H1 (cell line): Measurements from ENCODE around the gene GCSH. TPM values are rescaled to one million over a fixed set of nuclear protein-coding genes. Genes with fewer than 3 reads are reported as not detected.

Experiments used
- CTCF ChIA-PET: fragments of 300-600 bp; sonication (Branson Sonifier 250); formaldehyde crosslinking; loops from one replicate; lab custom pipeline; 2021; ENCODE audit not compliant: partially characterized antibody; lab: Charles Lee
- POLR2A ChIA-PET: fragments of 300-600 bp; sonication (Branson Sonifier 250); formaldehyde crosslinking; loops from one replicate; lab custom pipeline; 2021; ENCODE audit warnings: inconsistent platforms; ENCODE audit not compliant: partially characterized antibody; lab: Charles Lee
- DNase-seq, 2 experiments: peaks; one replicate each; pipeline versions ENCODE4 v3.0.0 to v3.0.0-alpha.2; 2010 to 2022; ENCODE audit warnings: low spot score in 2 of 2, low read depth in 1 of 2, mixed read lengths in 1 of 2
- FAIRE-seq: peaks from 2 replicates; lab custom pipeline; 2011; peaks lifted over from hg19 to GRCh38; lab: Jason Lieb, UNC
- H2AFZ ChIP-seq: 2 replicates; pipeline ENCODE4 v1.8.1; 2012; ENCODE audit warnings: low read length, inconsistent platforms
- H2AK5ac ChIP-seq: 2 replicates; pipeline ENCODE4 v1.6.1; 2013; ENCODE audit warnings: low read depth, low read length
- H2BK120ac ChIP-seq: replicated peaks from 2 replicates; pipeline ENCODE3; 2013; ENCODE audit warnings: low read depth, low read length, inconsistent platforms
- H2BK12ac ChIP-seq: 2 replicates; pipeline ENCODE4 v1.6.1; 2013; ENCODE audit warnings: low read depth, low read length
- H2BK15ac ChIP-seq: 2 replicates; pipeline ENCODE4 v1.6.1; 2013; ENCODE audit warnings: low read length
- H2BK20ac ChIP-seq: 2 replicates; pipeline ENCODE4 v1.6.1; 2013; ENCODE audit warnings: low read length
- H2BK5ac ChIP-seq: 2 replicates; pipeline ENCODE4 v1.6.1; 2013; ENCODE audit warnings: low read depth, low read length
- H3K14ac ChIP-seq: 2 replicates; pipeline ENCODE4 v1.6.1; 2013; ENCODE audit warnings: inconsistent platforms; ENCODE audit not compliant: insufficient read length
- H3K18ac ChIP-seq: 2 replicates; pipeline ENCODE4 v1.6.1; 2013; ENCODE audit warnings: low read length; ENCODE audit errors: extremely low read depth
- H3K23ac ChIP-seq: 2 replicates; pipeline ENCODE4 v1.6.1; 2013; ENCODE audit warnings: inconsistent platforms; ENCODE audit not compliant: insufficient read length
- H3K23me2 ChIP-seq: 2 replicates; pipeline ENCODE4 v1.6.1; 2013; ENCODE audit warnings: low read depth, low read length
- H3K27ac ChIP-seq: 2 replicates; pipeline ENCODE4 v1.6.1; 2011; ENCODE audit warnings: low read depth, low read length, inconsistent platforms
- H3K27me3 ChIP-seq, 4 experiments: replicated peaks in 1 of 4; 1 replicate in 1 of 4; 2 replicates in 3 of 4; pipeline versions ENCODE4 v1.6.1 to v1.8.1; 2011 to 2013; ENCODE audit warnings: low read length in 3 of 4, mild to moderate bottlenecking in 3 of 4, inconsistent platforms in 2 of 4, mixed read lengths in 2 of 4, moderate library complexity in 1 of 4; ENCODE audit not compliant: control insufficient read depth in 3 of 4, insufficient read depth in 3 of 4; ENCODE audit errors: extremely low read depth in 1 of 4
- H3K36me3 ChIP-seq, 4 experiments: 2 replicates each; pipeline versions ENCODE4 v1.6.1 to v1.8.1; 2011 to 2013; ENCODE audit warnings: mild to moderate bottlenecking in 4 of 4, low read length in 3 of 4, moderate library complexity in 2 of 4, control low read depth in 1 of 4, inconsistent platforms in 1 of 4; ENCODE audit not compliant: insufficient read depth in 4 of 4, control insufficient read depth in 2 of 4
- H3K4ac ChIP-seq: replicated peaks from 2 replicates; pipeline ENCODE3; 2013; ENCODE audit warnings: low read length, low read depth, mixed read lengths, inconsistent platforms; ENCODE audit not compliant: insufficient read length
- H3K4me1 ChIP-seq, 4 experiments: replicated peaks in 1 of 4; 1 replicate in 1 of 4; 2 replicates in 3 of 4; pipeline versions ENCODE4 v1.6.1 to v1.8.1; 2011 to 2013; ENCODE audit warnings: low read length in 3 of 4, inconsistent platforms in 2 of 4, mixed read lengths in 1 of 4; ENCODE audit not compliant: insufficient read depth in 4 of 4, control insufficient read depth in 3 of 4
- H3K4me2 ChIP-seq, 2 experiments: 2 replicates each; pipeline versions ENCODE4 v1.6.1 to v1.8.1; 2011 to 2013; ENCODE audit warnings: low read depth in 2 of 2, low read length in 2 of 2, control low read depth in 1 of 2, inconsistent platforms in 1 of 2, mild to moderate bottlenecking in 1 of 2; ENCODE audit not compliant: insufficient read depth in 1 of 2
- H3K4me3 ChIP-seq, 4 experiments: fragments of 200-600, 300-600 bp in 1 of 4; sonication (generic), shearing (Covaris generic), sonication (Bioruptor Twin) in 1 of 4; 2 replicates each; pipeline versions ENCODE4 v1.5.1 to v1.8.1; 2011 to 2016; ENCODE audit warnings: low read length in 4 of 4, low read depth in 3 of 4, control low read depth in 2 of 4, inconsistent platforms in 2 of 4, mild to moderate bottlenecking in 2 of 4, mixed read lengths in 1 of 4, moderate library complexity in 1 of 4; ENCODE audit not compliant: insufficient read depth in 2 of 4; ENCODE audit errors: extremely low read depth in 1 of 4
- H3K56ac ChIP-seq: replicated peaks from 2 replicates; pipeline ENCODE3; 2013; ENCODE audit warnings: low read depth, mild to moderate bottlenecking, mixed read lengths, low read length, inconsistent platforms; ENCODE audit not compliant: insufficient read length
- H3K79me1 ChIP-seq: 2 replicates; pipeline ENCODE4 v1.6.1; 2013; ENCODE audit warnings: low read depth, low read length, control low read depth
- H3K79me2 ChIP-seq, 2 experiments: 2 replicates each; pipeline versions ENCODE4 v1.6.1 to v1.8.1; 2012 to 2013; ENCODE audit warnings: low read length in 2 of 2, mild to moderate bottlenecking in 2 of 2, inconsistent platforms in 1 of 2; ENCODE audit not compliant: insufficient read depth in 2 of 2, control insufficient read depth in 1 of 2
- H3K9ac ChIP-seq, 4 experiments: replicated peaks in 1 of 4; 1 replicate in 1 of 4; 2 replicates in 3 of 4; pipeline versions ENCODE4 v1.6.1 to v1.8.1; 2011 to 2013; ENCODE audit warnings: low read depth in 3 of 4, low read length in 3 of 4, control low read depth in 2 of 4, mild to moderate bottlenecking in 2 of 4, moderate library complexity in 2 of 4, inconsistent platforms in 1 of 4; ENCODE audit errors: extremely low read depth in 1 of 4
- H3K9me3 ChIP-seq, 2 experiments: 2 replicates each; pipeline versions ENCODE4 v1.6.1 to v1.8.1; 2012 to 2013; ENCODE audit warnings: mild to moderate bottlenecking in 2 of 2, moderate library complexity in 2 of 2, control low read depth in 1 of 2, inconsistent platforms in 1 of 2, low read depth in 1 of 2, low read length in 1 of 2, mixed read lengths in 1 of 2; ENCODE audit not compliant: insufficient read depth in 2 of 2
- H4K20me1 ChIP-seq, 2 experiments: replicated peaks in 1 of 2; 2 replicates each; pipeline versions ENCODE3 to v1.8.1; 2011 to 2013; ENCODE audit warnings: inconsistent platforms in 2 of 2, low read length in 2 of 2, mild to moderate bottlenecking in 1 of 2; ENCODE audit not compliant: insufficient read depth in 2 of 2, control insufficient read depth in 1 of 2
- H4K5ac ChIP-seq: 2 replicates; pipeline ENCODE4 v1.6.1; 2013; ENCODE audit warnings: low read length, low read depth, mixed read lengths, inconsistent platforms; ENCODE audit not compliant: insufficient read length
- H4K8ac ChIP-seq: 2 replicates; pipeline ENCODE4 v1.8.0; 2013; ENCODE audit warnings: mild to moderate bottlenecking, moderate library complexity, low read length, inconsistent platforms; ENCODE audit not compliant: insufficient read depth; ENCODE audit errors: extremely low read depth
- H4K91ac ChIP-seq: replicated peaks from 2 replicates; pipeline ENCODE3; 2013; ENCODE audit warnings: low read length, mixed read lengths, inconsistent platforms; ENCODE audit not compliant: insufficient read length
- CHD1 ChIP-seq: IDR thresholded peaks from 2 replicates; pipeline ENCODE4 v1.6.1; 2012; ENCODE audit warnings: low read depth, low read length, improper control_type of control experiment
- CREB1 ChIP-seq: IDR thresholded peaks from 2 replicates; pipeline ENCODE4 v1.6.1; 2012; ENCODE audit warnings: inconsistent platforms
- EP300 ChIP-seq, 2 experiments: IDR thresholded peaks; 1 replicate in 1 of 2; 2 replicates in 1 of 2; pipeline ENCODE4 v1.6.1; 2011 to 2012; ENCODE audit warnings: low read depth in 2 of 2, low read length in 2 of 2, mild to moderate bottlenecking in 2 of 2, borderline replicate concordance in 1 of 2, inconsistent platforms in 1 of 2, moderate library complexity in 1 of 2
- KDM4A ChIP-seq: IDR thresholded peaks from one replicate; pipeline ENCODE4 v1.7.1; 2012; ENCODE audit warnings: low read depth, mild to moderate bottlenecking, moderate library complexity, low read length, inconsistent platforms; ENCODE audit not compliant: severe bottlenecking
- NRF1 ChIP-seq: IDR thresholded peaks from 2 replicates; pipeline ENCODE4 v1.6.1; 2011; ENCODE audit warnings: mild to moderate bottlenecking, low read depth, low read length, improper control_type of control experiment
- POLR2AphosphoS5 ChIP-seq: IDR thresholded peaks from 2 replicates; pipeline ENCODE4 v1.6.1; 2011; ENCODE audit warnings: low read depth, low read length
- SIN3A ChIP-seq, 2 experiments: IDR thresholded peaks in 1 of 2; conservative IDR thresholded peaks in 1 of 2; 2 replicates each; pipeline ENCODE4 v1.6.1; 2011 to 2012; ENCODE audit warnings: low read length in 2 of 2, improper control_type of control experiment in 1 of 2, low read depth in 1 of 2, mild to moderate bottlenecking in 1 of 2
- SP1 ChIP-seq: IDR thresholded peaks from 2 replicates; pipeline ENCODE4 v1.6.1; 2011; ENCODE audit warnings: low read depth, low read length
- SP2 ChIP-seq: IDR thresholded peaks from 2 replicates; pipeline ENCODE4 v1.6.1; 2012; ENCODE audit warnings: mild to moderate bottlenecking, low read length, inconsistent platforms
- TAF7 ChIP-seq: optimal IDR thresholded peaks from 2 replicates; pipeline ENCODE3; 2011; ENCODE audit warnings: low read depth, mild to moderate bottlenecking, inconsistent platforms, low read length, moderate library complexity, borderline replicate concordance
- TBP ChIP-seq: IDR thresholded peaks from 2 replicates; pipeline ENCODE4 v1.6.1; 2011; ENCODE audit warnings: low read depth, low read length, improper control_type of control experiment
- WGBS, 2 experiments: shearing (Covaris generic) in 1 of 2; methylation state at CpG; one replicate each; pipeline versions ENCODE4 v1.1.6 to v1.1.7; 2013 to 2015; ENCODE audit warnings: low lambda C conversion rate in 2 of 2, mixed read lengths in 2 of 2, inconsistent platforms in 1 of 2, low coverage in 1 of 2, missing lambda C conversion rate in 1 of 2; ENCODE audit not compliant: insufficient replicate concordance in 2 of 2, insufficient coverage in 1 of 2, insufficient read length in 1 of 2; ENCODE audit errors: extremely low coverage in 1 of 2, missing lambda C conversion rate in 1 of 2; 5-methylcytosine and 5-hydroxymethylcytosine counted together
- polyA plus RNA-seq, 7 experiments: library from polyadenylated mRNA; depleted of rRNA in 3 of 7; stranded (reverse) in 5 of 7; unstranded in 2 of 7; fragments of >200 nt in 5 of 7; fragments of 200-250 nt in 2 of 7; gene quantifications; 1 replicate in 5 of 7; 2 replicates in 1 of 7; 4 replicates in 1 of 7; pipeline versions ENCODE4 v1.2.1 to v1.2.3, GENCODE V29; 2011 to 2013; ENCODE audit warnings: missing spikeins in 2 of 7, mixed read lengths in 2 of 7
- total RNA-seq: library from RNA; stranded (reverse); fragmentation: NEBNext Ultra II Directional; extraction: Animal tissue kit (Norgen Biotek cat#: 25700); gene quantifications from 2 replicates; pipeline ENCODE4 v1.2.1, GENCODE V29; 2021

Gene GCSH
- total and polyA plus RNA-seq, 2 of the 8 experiments (the other 6 are each of a cell fraction or from before 2014, with no cell fraction given): 28.2 to 108 TPM

GRCh38 chr16:81077076-81077940, 18.9 kb downstream of the GCSH start, which contains the start of gene C16orf46:
C16orf46 (minus strand) TSS chr16:81077238; CDS start chr16:81063955, 13,283 bp downstream.
- no peak within 1 kb of the TSS for H2AK5ac ChIP-seq
- no peaks in the 10 kb centered on the region for H3K79me1 ChIP-seq
- no peak within 1 kb of the TSS for H2BK20ac ChIP-seq
- no peak within 1 kb of the TSS for H2BK12ac ChIP-seq
- POLR2A ChIA-PET: interaction anchor here (0.9 to 4.1 kb wide), 15 partner anchors 7 to 237 kb away, joined by 3 to 35 read pairs (median 5); partner anchors contain the start of genes ATMIN, CENPN, CMC2 and GAN
- no peaks in the 10 kb centered on the region for H3K79me2 ChIP-seq
- H2BK120ac ChIP-seq: no peak within 1 kb of the TSS
- peak within 1 kb of the TSS; percentile 77 to 84 for H3K4me2 ChIP-seq
- peaks cover 0 to 4% (median 0%) of the 10 kb centered on the region in 4 experiments; a peak in 1 of 8 replicates for H3K36me3 ChIP-seq
- H3K23ac ChIP-seq: no peak within 1 kb of the TSS
- peaks cover 6% of the 10 kb centered on the region; the same call in 1 of the 2 replicates for H3K23me2 ChIP-seq
- H2BK5ac ChIP-seq: peak within 1 kb of the TSS; percentile 93
- peaks cover 0 to 2% (median 0%) of the 10 kb centered on the region in 4 experiments; a peak in 3 of 7 replicates for H3K4me1 ChIP-seq
- H3K9me3 ChIP-seq: no peaks in the 10 kb centered on the region
- no peak within 1 kb of the TSS for H2BK15ac ChIP-seq
- H3K9ac ChIP-seq: peak within 1 kb of the TSS; percentile 39 to 90 (median 78)
- no peaks in the 10 kb centered on the region for H4K20me1 ChIP-seq
- peak within 1 kb of the TSS; percentile 65 for H4K91ac ChIP-seq
- H4K8ac ChIP-seq: peak within 1 kb of the TSS; percentile 90
- WGBS, 2 experiments: 14% methylated on average over 57 of the region's 59 CpGs; no CpG with 5 or more reads in 1 of the 2 experiments
- H3K4me3 ChIP-seq: peak within 1 kb of the TSS; percentile 64 to 90 (median 80)
- H3K4ac ChIP-seq: peak within 1 kb of the TSS; percentile 97
- no peak within 1 kb of the TSS for H3K14ac ChIP-seq
- no peaks in the 10 kb centered on the region for H3K27me3 ChIP-seq
- FAIRE-seq (no peak), DNase-seq (peak; percentile 90 to 100)
- peak within 1 kb of the TSS; percentile 73 for H3K56ac ChIP-seq
- H4K5ac ChIP-seq: peak within 1 kb of the TSS; percentile 76
- CTCF ChIA-PET: interaction anchor here (0.6 to 1.9 kb wide), 8 partner anchors 10 to 72 kb away, joined by 3 to 6 read pairs (median 3); partner anchors contain the start of gene ATMIN
- peak within 1 kb of the TSS; percentile 93 for H2AFZ ChIP-seq
- peak within 1 kb of the TSS; percentile 84 for H3K27ac ChIP-seq
- peak within 1 kb of the TSS; percentile 78 for H3K18ac ChIP-seq
- TF ChIP-seq NRF1 (no peak), POLR2AphosphoS5 (peak; percentile 82), SP2 (no peak), CREB1 (peak; percentile 94), CHD1 (no peak), SIN3A (conservative IDR thresholded peaks at IDR 0.05 in 1 of 2, IDR thresholded peaks at IDR 0.05 in 1 of 2; ENCODE audit: low read depth in 1 of 2, low read length in 2 of 2) (peak in 1 of 2 experiments; percentile 97; a peak in 2 of 4 replicates), EP300 (IDR thresholded peaks at IDR 0.05; ENCODE audit: borderline replicate concordance in 1 of 2, low read depth in 2 of 2, low read length in 2 of 2) (no peak), KDM4A (peak; percentile 87), SP1 (peak; percentile 68; the same call in 1 of the 2 replicates), TAF7 (no peak), TBP (peak; percentile 77)
